Hepatocyte (in vitro differentiated cells): Measurements from ENCODE around the gene TRMT61A. TPM values are rescaled to one million over a fixed set of nuclear protein-coding genes. Genes with fewer than 3 reads are reported as not detected.

Experiments used
- DNase-seq: peaks from one replicate; pipeline ENCODE4 v3.0.0-alpha.2; 2016; ENCODE audit warnings: low spot score
- H2AFZ ChIP-seq: fragments of 200-600 bp; sonication (generic); 2 replicates; pipeline ENCODE4 v1.6.0; 2016; ENCODE audit warnings: antibody characterized with exemption, mild to moderate bottlenecking
- H3K27ac ChIP-seq: fragments of 200-600 bp; sonication (generic); 2 replicates; pipeline ENCODE4 v1.5.1; 2016; ENCODE audit warnings: mild to moderate bottlenecking
- H3K27me3 ChIP-seq: fragments of 200-600 bp; sonication (generic); 2 replicates; pipeline ENCODE4 v1.6.1; 2016
- H3K36me3 ChIP-seq: fragments of 200-600 bp; sonication (generic); replicated peaks from 2 replicates; pipeline ENCODE4 v1.5.1; 2016; ENCODE audit warnings: low read depth; ENCODE audit not compliant: insufficient read depth
- H3K4me1 ChIP-seq: fragments of 200-600 bp; sonication (generic); 2 replicates; pipeline ENCODE4 v1.5.1; 2016; ENCODE audit warnings: mild to moderate bottlenecking, moderate library complexity; ENCODE audit not compliant: insufficient read depth
- H3K4me2 ChIP-seq: fragments of 200-600 bp; sonication (generic); 2 replicates; pipeline ENCODE4 v1.6.0; 2016
- H3K4me3 ChIP-seq: fragments of 200-600 bp; sonication (generic); 2 replicates; pipeline ENCODE4 v1.5.1; 2016; ENCODE audit warnings: mild to moderate bottlenecking
- H3K79me2 ChIP-seq: fragments of 200-600 bp; sonication (generic); 2 replicates; pipeline ENCODE4 v1.6.0; 2017; ENCODE audit warnings: mild to moderate bottlenecking
- H3K9me2 ChIP-seq: fragments of 200-600 bp; sonication (generic); replicated peaks from 2 replicates; pipeline ENCODE4 v1.6.0; 2017; ENCODE audit warnings: mild to moderate bottlenecking; ENCODE audit not compliant: insufficient read depth
- H3K9me3 ChIP-seq: fragments of 200-600 bp; sonication (generic); 2 replicates; pipeline ENCODE4 v1.5.1; 2016; ENCODE audit warnings: low read depth, mild to moderate bottlenecking
- H4K20me1 ChIP-seq: fragments of 200-600 bp; sonication (generic); 2 replicates; pipeline ENCODE4 v1.6.0; 2016; ENCODE audit warnings: mild to moderate bottlenecking; ENCODE audit not compliant: insufficient read depth, poor library complexity, severe bottlenecking
- CTCF ChIP-seq: fragments of 200-600 bp; sonication (generic); IDR thresholded peaks from 2 replicates; pipeline ENCODE4 v1.5.1; 2016; ENCODE audit warnings: antibody characterized with exemption, mild to moderate bottlenecking; ENCODE audit not compliant: poor library complexity
- EZH2 ChIP-seq: fragments of 200-600 bp; sonication (generic); IDR thresholded peaks from 2 replicates; pipeline ENCODE4 v1.6.1; 2016; ENCODE audit warnings: antibody characterized with exemption, mild to moderate bottlenecking, borderline replicate concordance
- EZH2phosphoT487 ChIP-seq: fragments of 200-600 bp; sonication (generic); IDR thresholded peaks from one replicate; pipeline ENCODE4 v1.6.1; 2018; ENCODE audit warnings: antibody characterized with exemption, mild to moderate bottlenecking, low read depth, moderate library complexity; ENCODE audit not compliant: unreplicated experiment, severe bottlenecking
- WGBS: methylation state at CpG from one replicate; pipeline ENCODE4 v1.1.6; 2016; ENCODE audit warnings: low lambda C conversion rate; ENCODE audit errors: missing lambda C conversion rate; 5-methylcytosine and 5-hydroxymethylcytosine counted together
- polyA plus RNA-seq: library from polyadenylated mRNA; unstranded; fragments of >200 nt; fragmentation: Nextera tagmentation; extraction: Ambion mirVana; gene quantifications from 2 replicates; pipeline ENCODE4 v1.2.1, GENCODE V29; 2016
- total RNA-seq: library from RNA; depleted of rRNA; stranded (reverse); fragments of >200 nt; gene quantifications from 2 replicates; pipeline ENCODE4 v1.2.3, GENCODE V29; 2014

TRMT61A gene
- total and polyA plus RNA-seq, 2 experiments from 2014 or later: 8.9 to 13.2 TPM

GRCh38 chr14:103545915-103546651 lies 17.1 kb downstream of the TRMT61A start:
- H3K36me3 ChIP-seq: no peaks in the 10 kb centered on the region
- H3K4me1 ChIP-seq: peaks cover 22% of the 10 kb centered on the region
- H3K4me2 ChIP-seq: no peak overlapping the region
- no peak overlapping the region for H2AFZ ChIP-seq
- 90% methylated on average over 22 of the region's 27 CpGs for WGBS
- H3K9me2 ChIP-seq: no peaks in the 10 kb centered on the region
- H3K9me3 ChIP-seq: no peaks in the 10 kb centered on the region
- H4K20me1 ChIP-seq: no peaks in the 10 kb centered on the region
- no peaks in the 10 kb centered on the region for H3K79me2 ChIP-seq
- H3K27ac ChIP-seq: no peak overlapping the region
- TF ChIP-seq EZH2phosphoT487 (no peak), CTCF (no peak), EZH2 (no peak)
- no peak for DNase-seq
- H3K27me3 ChIP-seq: no peaks in the 10 kb centered on the region
- H3K4me3 ChIP-seq: no peak overlapping the region

- WGBS: 25% methylated on average over 21 of the region's 21 CpGs
- no peak for TF ChIP-seq EZH2phosphoT487
- TF ChIP-seq CTCF: peak; percentile 99
- TF ChIP-seq EZH2: no peak
- H3K27ac ChIP-seq: no peak overlapping the region
- H3K9me2 ChIP-seq: no peaks in the 10 kb centered on the region
- H3K79me2 ChIP-seq: no peaks in the 10 kb centered on the region
- H3K36me3 ChIP-seq: no peaks in the 10 kb centered on the region
- H3K4me3 ChIP-seq: no peak overlapping the region
- no peak overlapping the region for H3K4me2 ChIP-seq
- H3K4me1 ChIP-seq: peaks cover 14% of the 10 kb centered on the region
- no peaks in the 10 kb centered on the region for H4K20me1 ChIP-seq
- H3K27me3 ChIP-seq: no peaks in the 10 kb centered on the region
- H2AFZ ChIP-seq: no peak overlapping the region
- no peaks in the 10 kb centered on the region for H3K9me3 ChIP-seq
- peak; percentile 77 for DNase-seq
Observed at GRCh38 chr14:103546652-103547454, 17.9 kb downstream of the TRMT61A start.

DNA sequence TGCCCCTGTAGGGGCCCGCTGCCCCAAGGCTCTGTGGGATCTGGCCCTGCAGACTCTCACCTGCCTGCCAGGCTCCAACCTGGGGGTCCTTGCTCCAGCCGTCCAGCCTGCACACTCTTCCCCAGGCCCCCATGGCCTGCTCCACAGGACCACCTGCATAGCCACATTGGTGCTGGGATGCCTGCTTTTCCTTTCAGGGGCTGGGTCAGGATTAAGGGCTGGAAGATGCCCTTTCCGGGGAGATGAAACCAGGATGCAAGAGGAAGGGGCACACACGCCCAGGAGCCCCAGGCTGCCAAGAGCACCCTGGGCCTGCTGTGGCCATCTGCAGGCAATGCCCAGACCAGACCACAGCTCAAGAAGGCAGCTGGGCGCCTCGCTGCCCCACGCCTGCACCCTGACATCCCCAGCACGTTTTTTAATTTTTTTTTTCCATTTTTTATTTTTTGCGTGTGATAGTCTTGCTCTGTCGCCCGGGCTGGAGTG lies 18.5 kb downstream of the TRMT61A start:
- peaks cover 8% of the 10 kb centered on the region for H3K4me1 ChIP-seq

DNA sequence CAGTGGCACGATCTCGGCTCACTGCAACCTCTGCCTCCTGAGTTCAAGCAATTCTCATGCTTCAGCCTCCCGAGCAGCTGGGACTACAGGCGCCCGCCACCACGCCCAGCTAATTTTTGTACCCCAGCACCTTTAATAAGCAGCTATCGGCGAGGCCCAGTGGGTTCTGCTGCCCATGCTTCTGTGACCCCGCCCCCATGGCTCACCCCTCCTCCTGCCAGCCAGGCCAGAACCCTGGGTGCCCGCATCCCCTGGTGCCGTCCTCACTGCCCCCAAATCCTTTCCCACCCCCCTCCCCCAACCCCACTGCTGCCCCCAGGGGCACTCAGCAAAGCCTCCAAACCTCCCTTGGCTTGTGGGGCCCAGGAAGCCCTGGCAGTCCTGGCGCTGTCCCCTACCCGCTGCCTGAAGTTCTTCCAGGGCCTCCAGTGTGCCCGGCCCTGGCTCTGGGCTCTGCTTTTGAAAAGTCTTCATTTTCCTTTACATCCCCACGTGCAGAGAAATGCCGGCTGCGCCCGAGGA lies 19.0 kb downstream of the TRMT61A start:
- Histone ChIP-seq H4K20me1 (no peaks in the 10 kb centered on the region), H3K36me3 (no peaks in the 10 kb centered on the region), H3K9me3 (no peaks in the 10 kb centered on the region), H3K4me3 (no peak overlapping the region), H3K27me3 (no peaks in the 10 kb centered on the region), H3K4me1 (peaks cover 4% of the 10 kb centered on the region), H3K27ac (no peak overlapping the region), H3K4me2 (no peak overlapping the region), H3K9me2 (no peaks in the 10 kb centered on the region), H3K79me2 (no peaks in the 10 kb centered on the region), H2AFZ (no peak overlapping the region)
- 87% methylated on average over 17 of the region's 18 CpGs for WGBS
- no peak for DNase-seq
- TF ChIP-seq EZH2 (no peak), CTCF (no peak), EZH2phosphoT487 (no peak)

More for the DNA sequence above, 18.5 kb downstream of the TRMT61A start:
- Histone ChIP-seq H3K36me3 (no peaks in the 10 kb centered on the region), H3K9me3 (no peaks in the 10 kb centered on the region), H3K27ac (no peak overlapping the region), H2AFZ (no peak overlapping the region), H3K9me2 (no peaks in the 10 kb centered on the region), H3K4me2 (no peak overlapping the region), H4K20me1 (no peaks in the 10 kb centered on the region), H3K27me3 (no peaks in the 10 kb centered on the region), H3K4me3 (no peak overlapping the region), H3K79me2 (no peaks in the 10 kb centered on the region)
- WGBS: 89% methylated on average over 11 of the region's 11 CpGs
- no peak for DNase-seq
- no peak for TF ChIP-seq EZH2phosphoT487
